Right ventricle myocardium inferior (tissue), 1 donor: ENCODE measurements around the gene GRID1. TPM values are rescaled to one million over a fixed set of nuclear protein-coding genes. Genes with fewer than 3 reads are reported as not detected.
"Not testable (repeated sequence)": the region's sequence is repeated elsewhere in the genome, so short reads cannot be mapped to it uniquely, and the experiment has no call there.

Source experiments
- ATAC-seq: fragments of 200-7000 bp; cut with Tn5 transposase; one replicate; pipeline ENCODE4 v1.9.1; 2020; ENCODE audit warnings: mild to moderate bottlenecking, moderate library complexity
- DNase-seq: peaks from one replicate; pipeline ENCODE4 v3.0.0; 2021; ENCODE audit errors: missing footprints
- intact Hi-C: fragments of 100-400 bp; cut with DNase I; formaldehyde crosslinking; loops from one replicate; pipeline ENCODE4 v1.11.0; 2022
- total RNA-seq: library from RNA; stranded (reverse); fragmentation: NEBNext Ultra II Directional; extraction: Animal tissue kit (Norgen Biotek cat#: 25700); gene quantifications from one replicate; pipeline ENCODE4 v1.2.1, GENCODE V29; 2021
- donor health status: DM: no; HTN: yes; CAD: no; lungs with severe emphysema.

GRID1 gene
- total RNA-seq, 1 donor from 2014 or later: 1.3 TPM

DNA sequence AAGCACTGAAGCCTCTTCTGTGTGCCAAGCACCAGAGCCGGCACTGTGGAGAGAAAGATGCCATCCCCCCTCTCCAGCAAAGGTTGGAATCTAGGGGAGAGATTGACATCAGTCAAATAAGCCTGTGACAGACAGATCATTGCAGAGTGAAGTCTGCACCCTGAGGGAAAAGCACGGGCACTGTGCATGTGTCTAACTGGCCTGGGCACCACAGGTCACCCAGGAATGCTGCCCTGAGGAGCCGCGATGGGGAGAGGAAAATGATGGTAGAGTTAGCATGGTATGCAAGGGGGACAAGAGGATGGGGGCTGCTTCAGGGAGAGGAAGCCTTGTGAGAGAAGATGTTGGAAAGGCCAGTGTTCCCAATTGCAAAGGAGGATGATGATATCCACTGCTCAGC is 261.0 kb downstream of the GRID1 start:
- no peak for DNase-seq
- intact Hi-C loops: loop anchor here (10.0 kb wide), 1 partner anchor 259 kb away; the partner anchor contains the start of gene GRID1

DNA sequence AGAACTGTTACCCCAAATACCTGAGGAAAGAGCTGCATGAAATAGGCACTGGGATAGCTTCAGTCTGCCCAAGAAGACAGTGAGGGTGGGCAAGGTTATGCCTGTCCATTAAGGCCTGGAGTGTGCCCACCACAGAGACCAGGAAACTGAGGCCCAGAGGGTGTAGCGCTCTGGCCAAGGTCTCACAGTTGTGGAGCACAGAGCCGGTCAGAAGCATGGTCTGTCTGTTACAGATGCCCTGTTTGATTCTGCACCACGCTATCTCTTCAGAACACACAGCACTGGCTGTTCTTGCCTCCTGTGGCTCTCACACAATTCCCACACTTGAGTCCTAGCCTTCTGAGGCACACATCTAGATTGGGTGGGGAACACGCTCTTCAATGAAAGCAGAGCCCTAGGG is 261.4 kb downstream of the GRID1 start:
- intact Hi-C loops: loop anchor here (10.0 kb wide), 1 partner anchor 260 kb away; the partner anchor contains the start of gene GRID1
- DNase-seq (no peak), ATAC-seq (no peak)

More for the DNA sequence above, 261.0 kb downstream of the GRID1 start:
- ATAC-seq: no peak

DNA sequence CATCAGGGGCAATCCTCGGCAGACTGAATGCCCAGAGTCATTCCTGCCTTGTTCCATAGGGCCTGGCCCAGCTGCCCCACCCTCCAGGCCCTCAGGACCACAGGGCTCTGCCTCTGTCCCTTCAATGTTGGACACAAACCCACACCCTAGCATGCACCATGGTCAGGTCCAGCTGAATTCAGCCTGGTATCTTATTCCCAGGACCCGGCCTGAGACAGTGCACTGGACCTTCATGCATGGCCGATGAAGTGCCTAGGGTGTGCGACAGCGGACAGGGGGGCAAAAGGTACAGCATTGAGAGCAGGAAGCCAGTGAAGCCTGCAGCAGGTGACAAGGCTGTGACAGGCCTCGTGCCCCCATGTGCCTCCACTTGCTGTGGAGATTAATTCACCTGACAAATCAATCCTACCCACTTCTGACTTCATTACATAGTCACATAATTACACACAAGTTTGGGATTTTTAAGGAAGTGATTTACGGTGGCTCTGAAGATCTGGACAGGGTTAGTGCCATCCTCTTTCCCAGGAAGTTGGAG is 261.9 kb downstream of the GRID1 start:
- DNase-seq: no peak
- intact Hi-C loops: loop anchor here (10.0 kb wide), 1 partner anchor 260 kb away; the partner anchor contains the start of gene GRID1
- no peak for ATAC-seq

DNA sequence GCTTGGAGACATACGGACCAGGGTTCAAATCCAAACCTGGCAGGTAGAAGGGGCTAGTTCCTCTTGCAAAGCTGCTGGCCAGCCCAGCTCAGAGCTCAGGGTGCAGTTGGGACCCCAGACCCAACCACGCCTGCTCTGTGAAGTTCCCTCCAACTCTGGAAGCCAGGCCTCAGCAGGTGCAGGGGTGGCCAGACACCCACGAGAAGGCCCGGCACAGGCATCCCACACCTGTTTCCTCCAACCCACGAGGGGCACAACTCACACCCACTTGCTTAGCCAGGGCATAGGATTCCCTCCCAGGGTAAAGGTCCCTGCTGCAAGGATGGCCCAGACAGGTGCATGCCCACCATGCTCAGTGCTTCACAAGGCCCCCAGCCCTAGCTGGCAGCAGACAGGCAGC is 262.4 kb downstream of the GRID1 start:
- intact Hi-C loops: loop anchor here (10.0 kb wide), 1 partner anchor 261 kb away; the partner anchor contains the start of gene GRID1
- DNase-seq (no peak), ATAC-seq (no peak)

DNA sequence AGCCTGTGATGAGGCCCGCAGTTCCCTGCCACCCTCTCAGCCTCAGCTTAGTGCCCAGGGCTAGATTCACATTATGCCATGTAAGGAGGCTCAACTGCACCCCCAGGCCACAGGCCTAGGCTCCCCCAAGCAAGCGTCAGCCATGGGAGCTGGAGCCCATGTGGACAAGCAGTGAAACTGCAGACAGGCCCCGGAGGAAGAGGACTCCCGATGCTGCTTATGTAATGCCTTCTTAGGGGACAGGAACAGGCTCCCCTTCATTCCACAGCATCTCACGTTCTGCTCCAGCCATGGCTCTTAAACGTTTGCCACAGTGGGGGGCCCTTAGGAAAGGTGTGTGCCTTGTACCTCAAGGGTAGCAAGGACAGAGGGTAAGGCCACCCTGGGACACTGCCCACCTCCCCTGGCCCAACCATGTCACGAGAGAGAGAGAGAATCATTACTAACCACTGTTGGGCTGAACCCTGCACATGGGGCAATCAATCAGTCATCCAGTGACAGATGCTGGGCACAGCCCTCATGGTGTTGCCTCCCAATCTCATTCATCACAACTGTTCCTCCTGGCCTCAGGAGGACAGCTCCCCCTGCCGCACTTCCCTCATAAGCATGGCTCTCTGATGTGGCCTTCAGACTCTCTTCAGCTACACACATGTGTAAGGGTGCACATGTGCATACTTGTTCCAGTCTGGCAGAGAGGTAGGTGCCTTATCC is 263.0 kb downstream of the GRID1 start:
- DNase-seq (no peak), ATAC-seq (no peak)
- intact Hi-C loops: loop anchor here (10.0 kb wide), 1 partner anchor 261 kb away; the partner anchor contains the start of gene GRID1

DNA sequence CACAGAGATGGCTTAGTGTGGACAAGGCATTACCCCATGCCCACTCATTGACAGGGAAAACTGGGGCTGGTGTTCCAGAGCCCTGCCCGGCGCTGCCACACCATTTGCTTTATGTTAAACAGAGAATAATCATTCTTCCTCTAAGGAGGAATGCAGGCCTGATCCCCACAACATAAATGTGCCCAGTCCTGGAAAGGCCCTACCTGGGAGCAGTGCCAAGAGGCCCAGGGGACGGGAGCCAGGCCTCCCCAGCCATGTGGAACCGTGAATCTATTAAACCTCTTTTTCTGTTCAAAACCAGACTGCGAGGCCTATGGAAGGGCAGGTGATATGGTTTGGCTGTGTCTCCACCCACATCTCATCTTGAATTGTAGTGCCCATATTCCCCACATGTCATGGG is 264.1 kb downstream of the GRID1 start:
- intact Hi-C loops: loop anchor here (10.0 kb wide), 1 partner anchor 262 kb away; the partner anchor contains the start of gene GRID1
- peak; percentile 35 for DNase-seq

DNA sequence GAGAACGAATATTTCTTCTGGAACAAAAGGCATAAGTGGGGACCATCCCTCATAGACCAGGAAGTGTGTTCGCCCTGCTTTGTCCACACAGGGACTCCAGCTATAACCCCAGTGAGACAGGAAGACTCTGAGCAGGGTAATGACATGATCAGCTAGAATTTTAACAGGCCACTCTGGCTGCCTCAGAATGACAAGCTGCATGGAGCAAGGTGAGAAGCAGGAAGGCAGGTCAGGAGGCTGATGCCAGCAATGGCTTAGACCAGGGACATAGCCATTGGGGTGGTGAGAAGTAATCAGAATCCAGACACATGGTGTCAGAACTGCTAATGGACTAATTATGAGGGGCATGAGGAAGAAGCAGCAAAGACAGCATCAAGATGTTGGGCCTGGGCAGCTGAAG is 264.6 kb downstream of the GRID1 start:
- ATAC-seq (no peak), DNase-seq (no peak)
- intact Hi-C loops: loop anchor here (10.0 kb wide), 1 partner anchor 263 kb away; the partner anchor contains the start of gene GRID1

More for the DNA sequence above, 264.1 kb downstream of the GRID1 start:
- ATAC-seq: no peak

DNA sequence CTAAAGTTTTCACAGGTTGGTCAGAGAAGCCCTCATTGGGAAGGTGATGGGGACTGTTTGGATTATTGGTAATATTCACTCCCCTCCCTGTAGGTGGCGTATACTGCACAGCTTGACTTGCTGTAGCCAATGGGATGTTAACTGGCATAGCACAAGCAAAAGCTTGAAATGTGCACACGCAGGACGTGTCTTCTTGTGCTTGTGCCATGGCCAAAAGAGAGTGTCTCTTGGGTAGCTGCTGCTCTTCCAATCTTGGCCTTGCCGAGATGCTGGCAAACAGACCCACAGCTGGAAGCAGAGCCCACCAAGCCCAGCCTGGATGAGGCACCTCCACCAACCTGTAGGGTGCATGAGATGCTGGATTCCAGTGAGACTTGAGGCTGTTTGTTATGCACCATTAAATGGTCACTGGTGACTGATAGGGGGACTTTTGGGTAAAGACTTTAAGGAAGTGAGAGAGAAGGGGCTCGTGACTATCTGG is 266.0 kb downstream of the GRID1 start:
- DNase-seq (peak; percentile 16), ATAC-seq (no peak)
- intact Hi-C loops: loop anchor here (10.0 kb wide), 1 partner anchor 264 kb away; the partner anchor contains the start of gene GRID1

DNA sequence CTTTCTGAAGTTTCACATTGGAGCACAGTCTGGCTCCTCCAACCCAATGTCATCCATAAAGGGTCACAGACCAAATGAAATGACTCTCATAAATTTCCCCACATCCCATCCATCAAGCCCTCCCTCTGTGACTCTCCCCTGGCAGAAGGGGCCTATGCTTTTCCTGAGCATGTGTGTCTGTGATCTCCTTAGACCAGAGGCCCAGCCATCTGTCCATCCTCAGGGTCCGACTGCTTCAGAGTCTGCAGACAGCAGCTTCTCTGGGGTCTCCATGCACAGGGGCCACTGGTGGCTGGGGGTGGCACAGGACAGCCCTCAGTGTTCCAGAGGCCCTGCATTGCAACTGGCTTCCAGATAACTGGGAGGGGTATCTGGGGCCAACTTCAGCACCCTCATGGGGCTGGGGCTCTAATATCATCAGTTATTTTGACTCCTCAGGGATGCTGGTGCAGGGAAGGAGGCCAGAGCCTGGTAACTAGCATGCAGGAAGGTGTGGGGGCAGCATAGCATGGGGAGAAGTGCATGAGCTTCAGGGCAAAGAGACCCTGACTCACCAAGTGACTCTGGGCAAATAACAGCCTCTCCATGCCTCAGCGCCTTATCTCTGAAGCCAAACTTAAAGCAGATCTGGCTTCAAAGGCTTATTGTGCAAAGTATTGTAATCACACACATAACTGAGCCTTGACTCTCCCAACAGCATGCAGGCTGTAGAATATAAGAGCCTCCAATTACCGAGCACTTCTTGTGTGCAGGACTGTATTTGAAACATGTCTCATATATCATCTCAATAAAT is 266.9 kb downstream of the GRID1 start:
- intact Hi-C loops: loop anchor here (10.0 kb wide), 1 partner anchor 265 kb away; the partner anchor contains the start of gene GRID1
- DNase-seq (no peak), ATAC-seq (no peak)

DNA sequence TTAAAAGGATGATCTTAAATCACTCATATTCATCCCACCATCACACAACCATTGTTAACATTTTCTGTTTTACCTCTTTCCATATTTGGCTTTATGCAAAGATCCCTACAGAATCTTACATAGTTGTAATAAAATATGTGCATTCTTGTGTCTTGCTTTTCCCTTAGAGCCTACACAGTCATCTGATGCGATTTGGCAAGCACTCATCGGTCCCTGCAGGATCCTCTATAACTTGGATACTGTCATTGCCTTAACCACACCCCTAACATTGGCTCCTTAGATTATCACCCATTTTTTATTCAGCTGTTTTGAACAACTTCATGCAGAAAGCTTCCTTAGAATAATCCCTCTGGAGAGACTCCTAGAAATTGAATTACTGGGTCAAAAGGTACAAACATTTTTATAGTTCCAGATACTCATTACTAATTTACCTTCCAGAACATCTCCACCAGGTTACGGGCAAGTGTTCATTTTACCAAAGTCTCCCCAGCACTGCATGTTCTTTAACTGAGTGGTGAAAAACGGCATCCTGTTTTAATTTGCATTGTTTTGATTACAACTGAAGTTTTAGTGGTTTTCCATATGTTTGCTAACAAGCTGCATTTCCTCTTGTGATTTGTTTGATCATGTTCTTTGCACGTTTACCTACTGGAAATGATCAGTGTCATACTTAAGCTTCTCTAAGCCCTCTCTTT is 268.3 kb downstream of the GRID1 start:
- DNase-seq (peak; percentile 5), ATAC-seq (no peak)
- intact Hi-C loops: no loop called here

DNA sequence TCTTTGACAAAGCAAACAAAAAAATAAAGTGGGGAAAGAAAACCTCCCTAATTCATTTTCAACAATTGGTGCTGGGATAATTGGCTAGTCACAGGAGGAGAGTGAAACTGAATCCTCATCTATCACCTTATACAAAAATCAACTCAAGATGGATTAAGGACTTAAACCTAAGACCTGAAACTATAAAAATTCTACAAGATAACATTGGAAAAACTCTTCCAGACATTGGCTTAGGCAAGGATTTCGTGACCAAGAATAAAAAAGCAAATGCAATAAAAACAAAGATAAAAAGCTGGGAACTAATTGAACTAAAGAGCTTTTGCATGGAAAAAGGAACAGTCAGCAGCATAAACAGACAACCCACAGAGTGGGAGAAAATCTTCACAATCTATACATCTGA is 271.5 kb downstream of the GRID1 start:
- ATAC-seq, DNase-seq, intact Hi-C loops: not testable (repeated sequence)

DNA sequence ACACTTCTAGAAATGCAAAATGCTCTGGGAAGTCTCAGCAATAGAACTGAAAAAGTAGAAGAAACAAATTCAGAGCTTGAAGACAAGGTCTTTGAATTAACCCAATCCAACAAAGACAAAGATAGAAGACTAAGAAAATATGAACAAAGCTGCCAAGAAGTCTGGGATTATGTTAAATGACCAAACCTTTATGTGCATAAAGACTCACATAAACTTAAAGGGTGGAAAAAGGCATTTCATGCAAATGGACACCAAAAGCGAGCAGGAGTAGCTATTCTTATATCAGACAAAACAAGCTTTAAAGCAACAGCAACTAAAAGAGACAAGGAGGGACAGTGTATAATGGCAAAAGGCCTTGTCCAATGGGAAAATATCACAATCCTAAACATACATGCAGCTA is 274.3 kb downstream of the GRID1 start:
- ATAC-seq, intact Hi-C loops, DNase-seq: not testable (repeated sequence)

DNA sequence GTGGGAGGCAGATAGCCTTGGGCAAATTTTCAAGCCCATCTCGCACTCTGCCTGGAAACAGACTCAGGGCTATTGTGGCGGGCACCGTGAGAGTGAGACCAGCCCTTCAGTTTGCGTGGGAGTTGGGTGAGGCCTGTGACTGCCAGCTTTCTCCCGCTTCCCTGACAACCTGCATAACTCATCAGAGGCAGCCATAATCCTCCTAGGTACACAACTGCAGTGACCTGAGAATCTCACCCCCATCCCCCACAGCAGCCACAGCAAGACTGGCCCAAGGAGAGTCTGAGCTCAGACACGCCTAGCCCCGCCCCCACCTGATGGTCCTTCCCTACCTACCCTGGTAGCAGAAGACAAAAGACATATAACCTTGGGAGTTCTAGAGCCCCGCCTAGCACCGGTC is 275.4 kb downstream of the GRID1 start:
- DNase-seq (no peak), ATAC-seq (no peak)
- intact Hi-C loops: no loop called here

DNA sequence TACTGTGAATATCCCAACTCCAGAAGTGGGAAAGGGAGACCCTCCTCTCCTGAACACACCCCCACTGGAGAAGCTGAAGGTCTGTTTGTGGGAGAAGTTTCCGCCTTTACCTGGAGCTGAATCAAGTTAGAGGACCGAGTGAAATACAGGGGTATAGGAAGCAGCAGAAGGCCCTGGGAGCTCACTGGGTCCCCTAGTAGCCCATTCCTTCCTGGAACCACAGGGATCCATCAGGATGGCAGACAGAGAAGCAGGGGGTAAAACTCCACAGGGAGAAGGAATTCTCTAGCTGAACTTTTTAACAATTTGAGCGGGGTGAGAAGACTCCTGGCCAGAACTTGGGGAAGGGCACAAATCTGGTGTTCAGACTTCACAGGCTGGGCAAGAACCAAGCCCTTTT is 275.8 kb downstream of the GRID1 start:
- DNase-seq (peak; percentile 8), ATAC-seq (no peak)
- intact Hi-C loops: no loop called here

DNA sequence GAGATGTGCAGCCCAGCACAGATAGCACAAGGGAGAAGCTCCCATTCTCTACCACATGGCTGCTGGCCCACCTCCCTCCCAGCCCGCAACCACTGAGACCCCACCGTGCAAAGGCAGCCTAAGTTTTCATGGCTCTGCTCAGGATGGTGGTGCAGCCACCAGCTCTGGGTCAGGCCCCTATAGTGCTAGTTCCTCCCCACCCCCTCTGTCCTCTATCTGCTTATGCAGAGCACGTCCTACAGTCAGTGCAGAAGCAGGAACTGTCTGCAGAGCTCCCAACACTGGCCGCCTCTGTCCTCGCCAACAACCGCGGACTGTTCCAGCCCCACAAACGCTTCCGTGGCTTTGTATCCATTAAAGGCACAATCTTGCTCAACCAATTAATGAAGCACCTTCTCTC is 278.9 kb downstream of the GRID1 start:
- ATAC-seq: no peak
- intact Hi-C loops: no loop called here
- DNase-seq: peak; percentile 27

DNA sequence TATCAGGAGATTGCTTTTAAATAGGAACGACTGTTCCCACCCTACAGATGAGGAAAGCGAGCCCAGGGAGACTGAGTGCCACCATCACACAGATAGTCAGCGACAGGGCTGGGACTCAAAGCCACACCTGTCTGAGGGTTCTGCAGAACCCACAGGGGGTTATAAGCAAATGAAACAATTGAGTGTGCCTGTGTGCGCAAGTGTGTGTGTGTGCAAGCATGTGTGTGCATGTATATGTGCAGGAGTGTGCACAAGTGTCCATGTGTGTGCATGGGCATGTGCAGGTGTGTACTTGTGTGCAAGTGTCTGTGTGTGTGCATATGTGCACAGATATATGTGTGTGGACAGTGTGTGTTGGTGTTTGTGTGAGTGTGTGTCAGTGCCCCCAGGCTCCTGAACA is 280.2 kb downstream of the GRID1 start:
- no peak for DNase-seq
- intact Hi-C loops: no loop called here
- ATAC-seq: no peak

DNA sequence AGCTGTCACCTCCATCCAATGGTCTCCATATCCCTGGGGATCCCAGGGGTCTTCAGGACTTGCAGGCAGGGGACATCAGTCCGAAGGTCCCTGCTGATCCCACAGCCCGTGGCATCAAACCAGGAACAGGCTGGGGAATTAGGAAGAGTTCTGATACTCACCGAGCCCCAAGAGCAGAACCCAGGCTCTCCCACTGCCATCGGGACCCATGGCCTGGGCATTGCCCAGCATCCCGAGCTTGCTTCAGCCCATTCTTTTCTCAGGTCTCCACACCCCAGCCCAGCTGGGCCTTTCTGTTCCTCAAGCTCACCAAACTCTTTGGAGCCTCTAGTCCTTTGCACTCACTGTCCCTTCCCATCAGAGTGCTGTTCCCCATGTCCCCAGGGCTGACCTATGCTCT is 280.9 kb downstream of the GRID1 start:
- intact Hi-C loops: no loop called here
- ATAC-seq (no peak), DNase-seq (peak; percentile 5)

DNA sequence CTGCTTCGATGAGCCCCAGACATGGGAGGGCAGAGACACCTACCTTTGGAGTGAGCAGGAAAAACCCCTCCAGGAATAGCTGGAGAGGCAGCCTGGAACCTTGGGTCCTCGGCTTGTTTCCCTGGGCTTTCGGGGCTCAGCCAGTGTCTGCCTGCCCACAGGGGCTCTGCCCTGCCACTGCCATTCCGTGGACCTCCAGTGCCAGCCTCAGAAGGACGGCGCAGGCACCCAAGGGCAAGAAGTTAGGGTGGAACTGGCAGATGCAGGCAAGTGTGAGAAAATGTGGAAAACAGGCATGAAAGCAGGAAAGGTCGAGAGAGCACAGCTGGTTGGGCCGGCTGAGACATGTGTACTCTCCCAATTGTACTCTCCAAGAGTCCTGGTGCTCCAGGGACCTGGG is 281.5 kb downstream of the GRID1 start:
- intact Hi-C loops: no loop called here
- no peak for ATAC-seq
- DNase-seq: peak; percentile 15

DNA sequence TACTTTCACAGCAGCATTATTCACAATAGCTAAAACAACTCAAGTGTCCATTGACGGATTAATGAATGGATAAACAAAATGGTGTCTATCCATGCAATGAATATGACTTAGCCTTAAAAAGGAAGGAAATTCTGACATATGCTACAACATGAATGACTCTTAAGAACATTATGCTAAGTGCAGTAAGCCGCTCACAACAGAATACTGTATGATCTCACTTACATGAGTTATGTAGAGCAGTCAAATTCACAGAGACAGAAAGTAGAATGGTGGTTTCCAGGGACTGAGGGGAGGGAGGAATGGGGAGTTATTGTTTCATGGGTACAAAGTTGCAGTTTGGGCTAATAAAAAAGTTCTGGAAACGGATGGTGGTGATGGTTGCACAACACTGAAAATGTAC is 282.0 kb downstream of the GRID1 start:
- DNase-seq: no peak
- no peak for ATAC-seq
- intact Hi-C loops: no loop called here
